H1 (cell line): ENCODE data around the gene PNRC1.

Experiments used
- CTBP2 ChIP-seq: IDR thresholded peaks from 2 replicates; pipeline ENCODE4 v1.7.0; 2011; ENCODE audit warnings: borderline replicate concordance, mild to moderate bottlenecking, moderate library complexity, mixed read lengths, low read length; ENCODE audit not compliant: insufficient read depth, insufficient read length
- CTCF ChIP-seq, 3 experiments: IDR thresholded peaks; 1 replicate in 2 of 3; 2 replicates in 1 of 3; pipeline versions ENCODE4 v1.5.1 to v1.6.1; 2011; ENCODE audit warnings: low read length in 3 of 3, mild to moderate bottlenecking in 3 of 3, inconsistent platforms in 2 of 3, low read depth in 1 of 3, moderate library complexity in 1 of 3; ENCODE audit not compliant: insufficient read depth in 1 of 3; ENCODE audit errors: control extremely low read depth in 1 of 3
- EZH2 ChIP-seq: fragments of 200-600 bp; sonication (generic); IDR thresholded peaks from 2 replicates; pipeline ENCODE4 v1.7.1; 2012; ENCODE audit warnings: low read depth, mild to moderate bottlenecking, moderate library complexity, low read length, inconsistent platforms; ENCODE audit not compliant: severe bottlenecking
- MAX ChIP-seq: IDR thresholded peaks from 2 replicates; pipeline ENCODE4 v1.6.1; 2012; ENCODE audit warnings: inconsistent platforms
- NRF1 ChIP-seq: IDR thresholded peaks from 2 replicates; pipeline ENCODE4 v1.6.1; 2011; ENCODE audit warnings: mild to moderate bottlenecking, low read depth, low read length, improper control_type of control experiment
- POLR2A ChIP-seq, 2 experiments: IDR thresholded peaks; 1 replicate in 1 of 2; 2 replicates in 1 of 2; pipeline ENCODE4 v1.6.1; 2011; ENCODE audit warnings: low read depth in 2 of 2, low read length in 2 of 2, mild to moderate bottlenecking in 2 of 2; ENCODE audit errors: control extremely low read depth in 1 of 2
- RAD21 ChIP-seq, 2 experiments: IDR thresholded peaks in 1 of 2; conservative IDR thresholded peaks in 1 of 2; 2 replicates each; pipeline ENCODE4 v1.6.1; 2011; ENCODE audit warnings: low read depth in 2 of 2, low read length in 2 of 2, improper control_type of control experiment in 1 of 2, inconsistent platforms in 1 of 2, mild to moderate bottlenecking in 1 of 2, moderate library complexity in 1 of 2
- RXRA ChIP-seq: IDR thresholded peaks from 2 replicates; pipeline ENCODE4 v1.6.1; 2011; ENCODE audit warnings: low read depth, mild to moderate bottlenecking, low read length, moderate library complexity; ENCODE audit not compliant: insufficient read depth
- SRF ChIP-seq: IDR thresholded peaks from 2 replicates; pipeline ENCODE4 v1.6.1; 2011; ENCODE audit warnings: mild to moderate bottlenecking, low read depth, low read length, moderate library complexity
- SUZ12 ChIP-seq: fragments of 200-600 bp; sonication (generic); IDR thresholded peaks from 2 replicates; pipeline ENCODE4 v1.6.1; 2012; ENCODE audit warnings: mild to moderate bottlenecking, inconsistent platforms, low read length, moderate library complexity, mixed read lengths
- TAF1 ChIP-seq: IDR thresholded peaks from 2 replicates; pipeline ENCODE4 v1.6.1; 2011; ENCODE audit warnings: mild to moderate bottlenecking, low read depth, low read length
- TEAD4 ChIP-seq: IDR thresholded peaks from 2 replicates; pipeline ENCODE4 v1.6.1; 2012; ENCODE audit warnings: low read depth, low read length, inconsistent platforms, mixed read lengths
- USF2 ChIP-seq: IDR thresholded peaks from 2 replicates; pipeline ENCODE4 v1.6.1; 2011; ENCODE audit warnings: low read length, improper control_type of control experiment

GRCh38 chr6:89035252-89036101 is 45.1 kb upstream of the PNRC1 start:
- TF ChIP-seq TEAD4 (no peak), CTCF (IDR thresholded peaks at IDR 0.05; ENCODE audit: control extremely low read depth in 1 of 3, insufficient read depth in 1 of 3, low read depth in 1 of 3, low read length in 3 of 3) (no peak), MAX (no peak), RXRA (no peak), USF2 (no peak), TAF1 (no peak), SUZ12 (no peak), POLR2A (IDR thresholded peaks at IDR 0.05; ENCODE audit: control extremely low read depth in 1 of 2, low read depth in 2 of 2, low read length in 2 of 2) (no peak), NRF1 (no peak), EZH2 (no peak), RAD21 (IDR thresholded peaks at IDR 0.05 in 1 of 2, conservative IDR thresholded peaks at IDR 0.05 in 1 of 2; ENCODE audit: low read depth in 2 of 2, low read length in 2 of 2) (no peak), CTBP2 (no peak), SRF (no peak)
